HL-60/S4 treated with retinoic acid at 250 ng/mL for 4 days and 3 days (cell line): Measurements from ENCODE around the gene TMC6.

Experiments used
- in situ Hi-C: fragments of 300-500 bp; cut with MboI; formaldehyde crosslinking; loops from 2 replicates; pipeline ENCODE4 v1.7.0; 2022; ENCODE audit warnings: low sequenced_read_pairs

The TMC6 gene

GRCh38 chr17:78111016-78111726 is 17.4 kb downstream of the TMC6 start:
- in situ Hi-C loops = no loop called here

- in situ Hi-C loops = no loop called here
These were observed 18.1 kb downstream of the TMC6 start for GRCh38 chr17:78110363-78111015.

GRCh38 chr17:78109489-78109761 is 19.1 kb downstream of the TMC6 start:
- in situ Hi-C loops = no loop called here

GRCh38 chr17:78108726-78109488 is 19.6 kb downstream of the TMC6 start:
- in situ Hi-C loops = no loop called here

GRCh38 chr17:78107976-78108725 is 20.4 kb downstream of the TMC6 start:
- in situ Hi-C loops = no loop called here

- in situ Hi-C loops = no loop called here
These were observed 21.1 kb downstream of the TMC6 start for GRCh38 chr17:78107457-78107856.

GRCh38 chr17:78106211-78106610 is 22.3 kb downstream of the TMC6 start:
- in situ Hi-C loops = no loop called here

GRCh38 chr17:78105551-78105950 is 23.0 kb downstream of the TMC6 start:
- in situ Hi-C loops = no loop called here

- in situ Hi-C loops = no loop called here
These were observed 23.5 kb downstream of the TMC6 start for GRCh38 chr17:78105101-78105500.

- in situ Hi-C loops = no loop called here
These were observed 24.0 kb downstream of the TMC6 start for GRCh38 chr17:78104540-78104941.

GRCh38 chr17:78103311-78103710 is 25.2 kb downstream of the TMC6 start:
- in situ Hi-C loops = no loop called here

GRCh38 chr17:78101542-78101941 is 27.0 kb downstream of the TMC6 start:
- in situ Hi-C loops = no loop called here

- in situ Hi-C loops = no loop called here
These were observed 27.4 kb downstream of the TMC6 start for GRCh38 chr17:78101112-78101511.

- in situ Hi-C loops = no loop called here
These were observed 32.5 kb downstream of the TMC6 start for GRCh38 chr17:78096093-78096492.

- in situ Hi-C loops = no loop called here
These were observed 33.5 kb downstream of the TMC6 start for GRCh38 chr17:78095035-78095434.

- in situ Hi-C loops = no loop called here
These were observed 35.7 kb downstream of the TMC6 start for GRCh38 chr17:78092794-78093324.

- in situ Hi-C loops = no loop called here
These were observed 38.8 kb downstream of the TMC6 start for GRCh38 chr17:78089576-78090281.

GRCh38 chr17:78088529-78088928 is 40.0 kb downstream of the TMC6 start:
- in situ Hi-C loops = no loop called here

- in situ Hi-C loops = no loop called here
These were observed 41.8 kb downstream of the TMC6 start for GRCh38 chr17:78086740-78087139.

GRCh38 chr17:78082988-78083387 is 45.6 kb downstream of the TMC6 start:
- in situ Hi-C loops = no loop called here
